CD14-positive monocyte (primary cell): Measurements from ENCODE around the gene OAT. TPM values are rescaled to one million over a fixed set of nuclear protein-coding genes. Genes with fewer than 3 reads are reported as not detected.

ENCODE experiments used
- DNase-seq, 3 donors: peaks; one replicate each; pipeline ENCODE4 v3.0.0-alpha.2; 2011 to 2022
- H2AFZ ChIP-seq: 2 replicates; pipeline ENCODE4 v1.6.0; 2012; ENCODE audit warnings: mild to moderate bottlenecking, low read depth, low read length, inconsistent platforms; ENCODE audit not compliant: insufficient read depth, poor library complexity, severe bottlenecking
- H3K27ac ChIP-seq, 2 donors: 1 replicate in 1 of 2; 2 replicates in 1 of 2; pipeline ENCODE4 v1.5.1; 2012 to 2013; ENCODE audit warnings: low read length in 2 of 2, control low read depth in 1 of 2, inconsistent platforms in 1 of 2, low read depth in 1 of 2, mild to moderate bottlenecking in 1 of 2
- H3K27me3 ChIP-seq, 2 donors: one replicate each; pipeline versions ENCODE4 v1.6.0 to v1.6.1; 2011 to 2013; ENCODE audit warnings: low read length in 2 of 2; ENCODE audit not compliant: control insufficient read depth in 2 of 2, insufficient read depth in 2 of 2
- H3K36me3 ChIP-seq, 2 donors: replicated peaks in 1 of 2; 1 replicate in 1 of 2; 2 replicates in 1 of 2; pipeline versions ENCODE4 v1.5.1 to v1.6.1; 2012 to 2013; ENCODE audit warnings: low read length in 2 of 2, control low read depth in 1 of 2, inconsistent platforms in 1 of 2, mild to moderate bottlenecking in 1 of 2; ENCODE audit not compliant: insufficient read depth in 2 of 2, control insufficient read depth in 1 of 2
- H3K4me1 ChIP-seq, 2 donors: 1 replicate in 1 of 2; 2 replicates in 1 of 2; pipeline versions ENCODE4 v1.5.1 to v1.6.1; 2012 to 2013; ENCODE audit warnings: low read length in 2 of 2, control low read depth in 1 of 2, inconsistent platforms in 1 of 2, mild to moderate bottlenecking in 1 of 2, moderate library complexity in 1 of 2; ENCODE audit not compliant: insufficient read depth in 2 of 2, control insufficient read depth in 1 of 2
- H3K4me2 ChIP-seq: replicated peaks from 2 replicates; pipeline ENCODE3; 2012; ENCODE audit warnings: low read length, moderate library complexity, mild to moderate bottlenecking; ENCODE audit not compliant: poor library complexity, severe bottlenecking; ENCODE audit errors: extremely low read depth
- H3K4me3 ChIP-seq, 3 experiments: fragments of 200-600 bp in 1 of 3; sonication (generic) in 1 of 3; replicated peaks in 1 of 3; 1 replicate in 2 of 3; 2 replicates in 1 of 3; pipeline ENCODE4 v1.5.1; 2011 to 2013; ENCODE audit warnings: low read length in 3 of 3, mild to moderate bottlenecking in 3 of 3, control low read depth in 2 of 3, low read depth in 2 of 3, inconsistent platforms in 1 of 3, moderate library complexity in 1 of 3
- H3K79me2 ChIP-seq: 2 replicates; pipeline ENCODE4 v1.6.0; 2012; ENCODE audit warnings: mild to moderate bottlenecking, control low read depth, inconsistent platforms, low read length, moderate library complexity; ENCODE audit not compliant: insufficient read depth
- H3K9ac ChIP-seq: 2 replicates; pipeline ENCODE4 v1.6.0; 2017; ENCODE audit warnings: low read length, mild to moderate bottlenecking; ENCODE audit not compliant: insufficient read depth, poor library complexity, severe bottlenecking
- H3K9me3 ChIP-seq, 2 donors: replicated peaks in 1 of 2; 1 replicate in 1 of 2; 2 replicates in 1 of 2; pipeline versions ENCODE4 v1.5.1 to v1.6.1; 2012 to 2013; ENCODE audit warnings: low read length in 2 of 2, control low read depth in 1 of 2; ENCODE audit not compliant: control insufficient read depth in 1 of 2, insufficient read depth in 1 of 2
- H4K20me1 ChIP-seq: 2 replicates; pipeline ENCODE4 v1.6.0; 2012; ENCODE audit warnings: mild to moderate bottlenecking, low read length, control low read depth, moderate library complexity; ENCODE audit not compliant: insufficient read depth
- H3K27ac Mint-ChIP-seq, 7 donors: one replicate each; pipeline ENCODE4 v1.8.0; 2020; ENCODE audit warnings: mild to moderate bottlenecking in 7 of 7, mixed read lengths in 7 of 7, moderate library complexity in 6 of 7, inconsistent platforms in 2 of 7
- H3K27me3 Mint-ChIP-seq, 3 donors: one replicate each; pipeline ENCODE4 v1.8.0; 2021 to 2022; ENCODE audit warnings: low read depth in 3 of 3, mild to moderate bottlenecking in 3 of 3, mixed read lengths in 3 of 3, moderate library complexity in 3 of 3, inconsistent platforms in 1 of 3
- H3K36me3 Mint-ChIP-seq, 2 donors: one replicate each; pipeline ENCODE4 v1.8.0; 2020; ENCODE audit warnings: mixed read lengths in 2 of 2, inconsistent platforms in 1 of 2, mild to moderate bottlenecking in 1 of 2
- H3K4me1 Mint-ChIP-seq: one replicate; pipeline ENCODE4 v1.8.0; 2020; ENCODE audit warnings: mild to moderate bottlenecking, mixed read lengths
- H3K4me3 Mint-ChIP-seq, 2 donors: one replicate each; pipeline ENCODE4 v1.8.0; 2020; ENCODE audit warnings: mild to moderate bottlenecking in 2 of 2, mixed read lengths in 2 of 2, moderate library complexity in 1 of 2
- H3K9me3 Mint-ChIP-seq, 7 donors: one replicate each; pipeline ENCODE4 v1.8.0; 2020 to 2022; ENCODE audit warnings: mixed read lengths in 7 of 7, mild to moderate bottlenecking in 6 of 7, moderate library complexity in 6 of 7, inconsistent platforms in 2 of 7
- CTCF ChIP-seq: fragments of 200-600 bp; IDR thresholded peaks from one replicate; pipeline ENCODE4 v1.8.0; 2022; ENCODE audit warnings: antibody characterized with exemption, mild to moderate bottlenecking
- WGBS: methylation state at CpG from one replicate; pipeline ENCODE4 v1.1.5; 2013; ENCODE audit warnings: missing lambda C conversion rate; ENCODE audit not compliant: insufficient coverage; 5-methylcytosine and 5-hydroxymethylcytosine counted together
- intact Hi-C, 2 donors: fragments of 100-400 bp; cut with micrococcal nuclease; formaldehyde crosslinking; loops; one replicate each; pipeline versions ENCODE4 v1.15.0 to v1.15.1; 2023
- polyA plus RNA-seq, 3 donors: library from polyadenylated mRNA; depleted of rRNA in 1 of 3; unstranded in 2 of 3; stranded (reverse) in 1 of 3; fragments of 300-500 nt in 2 of 3; fragments of >200 nt in 1 of 3; fragmentation: Illumina TruSeq in 2 of 3; gene quantifications; 1 replicate in 2 of 3; 2 replicates in 1 of 3; pipeline ENCODE4 v1.2.3, GENCODE V29; 2012 to 2021

OAT gene
- polyA plus RNA-seq, 3 donors = 83.5 to 89.6 (median 87.3) TPM

GRCh38 chr10:124354411-124355382 is 64.0 kb downstream of the OAT start:
- H3K4me1 ChIP-seq = peaks cover 13 to 24% of the 10 kb centered on the region in 2 donors
- no peaks in the 10 kb centered on the region for H3K36me3 ChIP-seq
- WGBS = 21% methylated on average over 22 of the region's 29 CpGs
- no peaks in the 10 kb centered on the region for H3K79me2 ChIP-seq
- H3K4me2 ChIP-seq = peak overlapping the region; percentile 68
- no peak for TF ChIP-seq CTCF
- H3K27me3 Mint-ChIP-seq = peaks cover 8 to 14% (median 8%) of the 10 kb centered on the region in 3 donors
- H3K9me3 ChIP-seq = peaks cover 5% of the 10 kb centered on the region in 2 donors
- H3K4me3 ChIP-seq = peak overlapping the region; percentile 26 to 70 (median 39)
- intact Hi-C loops = no loop called here
- H4K20me1 ChIP-seq = no peaks in the 10 kb centered on the region
- H3K27me3 ChIP-seq = no peaks in the 10 kb centered on the region
- peaks cover 17% of the 10 kb centered on the region for H3K4me1 Mint-ChIP-seq
- H3K9me3 Mint-ChIP-seq = peaks cover 2 to 14% (median 7%) of the 10 kb centered on the region in 7 donors
- H3K4me3 Mint-ChIP-seq = peak overlapping the region; percentile 75 to 91
- peak overlapping the region; percentile 59 to 78 for H3K27ac ChIP-seq
- H3K36me3 Mint-ChIP-seq = peaks cover 4% of the 10 kb centered on the region in 2 donors
- H3K27ac Mint-ChIP-seq = peak overlapping the region; percentile 82 to 94 (median 91)
- H3K9ac ChIP-seq = peak overlapping the region; percentile 47
- H2AFZ ChIP-seq = peak overlapping the region; percentile 69
- DNase-seq = peak; percentile 55 to 59 (median 57)

DNA sequence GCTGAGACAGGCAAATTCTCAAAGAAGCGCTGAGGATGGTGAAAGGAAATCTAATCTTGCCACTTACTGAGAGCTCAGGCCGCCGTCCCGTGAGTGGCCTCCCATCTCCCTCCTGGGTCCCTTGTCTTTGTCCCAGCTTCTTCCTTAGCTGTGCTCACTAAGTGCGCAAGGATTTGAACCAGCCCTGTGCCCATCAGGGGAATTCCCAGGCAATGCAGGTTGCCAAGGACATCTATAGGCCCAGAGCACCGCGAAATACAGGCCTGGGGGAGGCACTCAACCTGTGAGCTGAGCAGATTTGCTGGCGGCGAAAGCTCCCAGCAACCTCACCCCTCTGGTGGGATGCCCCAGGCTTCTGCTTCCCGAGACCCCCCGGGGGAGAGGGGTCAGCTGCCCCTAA is 64.8 kb downstream of the OAT start:
- no peaks in the 10 kb centered on the region for H3K79me2 ChIP-seq
- TF ChIP-seq CTCF = no peak
- no peak overlapping the region for H3K27ac ChIP-seq
- H4K20me1 ChIP-seq = no peaks in the 10 kb centered on the region
- peak overlapping the region in 1 of 7 donors; percentile 87 for H3K27ac Mint-ChIP-seq
- peak overlapping the region; percentile 68 for H3K4me2 ChIP-seq
- H3K4me1 Mint-ChIP-seq = peaks cover 17% of the 10 kb centered on the region
- H3K4me3 Mint-ChIP-seq = peak overlapping the region in 1 of 2 donors; percentile 91
- no peaks in the 10 kb centered on the region for H3K27me3 ChIP-seq
- H3K27me3 Mint-ChIP-seq = peaks cover 8 to 14% (median 8%) of the 10 kb centered on the region in 3 donors
- no peak overlapping the region for H3K4me3 ChIP-seq
- intact Hi-C loops = no loop called here
- peaks cover 13 to 24% of the 10 kb centered on the region in 2 donors for H3K4me1 ChIP-seq
- 97% methylated on average over 8 of the region's 11 CpGs for WGBS
- no peaks in the 10 kb centered on the region for H3K9me3 ChIP-seq
- no peaks in the 10 kb centered on the region for H3K36me3 ChIP-seq
- no peak overlapping the region for H3K9ac ChIP-seq
- peaks cover 0 to 6% (median 0%) of the 10 kb centered on the region in 7 donors for H3K9me3 Mint-ChIP-seq
- no peak overlapping the region for H2AFZ ChIP-seq
- H3K36me3 Mint-ChIP-seq = peaks cover 0 to 2% of the 10 kb centered on the region in 2 donors
- no peak for DNase-seq
